ENCODE data around the gene GJA5.
A peak's percentile ranks its signal among the peaks of the same experiment; 100 is the strongest.

GJA5 gene

GRCh38 chr1:147760481-147761260 lies at the start of gene GJA5:
TSS of gene GJA5 (minus strand) at chr1:147760602. CDS start at chr1:147759238, 1,364 bp downstream.
- H3K4me3 ChIP-seq (replicated peaks in 1 of 2; ENCODE audit: low read depth in 2 of 2, low read length in 2 of 2), result no peak within 1 kb of the TSS
- TF ChIP-seq, protein P1, sequence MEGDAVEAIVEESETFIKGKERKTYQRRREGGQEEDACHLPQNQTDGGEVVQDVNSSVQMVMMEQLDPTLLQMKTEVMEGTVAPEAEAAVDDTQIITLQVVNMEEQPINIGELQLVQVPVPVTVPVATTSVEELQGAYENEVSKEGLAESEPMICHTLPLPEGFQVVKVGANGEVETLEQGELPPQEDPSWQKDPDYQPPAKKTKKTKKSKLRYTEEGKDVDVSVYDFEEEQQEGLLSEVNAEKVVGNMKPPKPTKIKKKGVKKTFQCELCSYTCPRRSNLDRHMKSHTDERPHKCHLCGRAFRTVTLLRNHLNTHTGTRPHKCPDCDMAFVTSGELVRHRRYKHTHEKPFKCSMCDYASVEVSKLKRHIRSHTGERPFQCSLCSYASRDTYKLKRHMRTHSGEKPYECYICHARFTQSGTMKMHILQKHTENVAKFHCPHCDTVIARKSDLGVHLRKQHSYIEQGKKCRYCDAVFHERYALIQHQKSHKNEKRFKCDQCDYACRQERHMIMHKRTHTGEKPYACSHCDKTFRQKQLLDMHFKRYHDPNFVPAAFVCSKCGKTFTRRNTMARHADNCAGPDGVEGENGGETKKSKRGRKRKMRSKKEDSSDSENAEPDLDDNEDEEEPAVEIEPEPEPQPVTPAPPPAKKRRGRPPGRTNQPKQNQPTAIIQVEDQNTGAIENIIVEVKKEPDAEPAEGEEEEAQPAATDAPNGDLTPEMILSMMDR (IDR thresholded peaks at IDR 0.05; ENCODE audit: low read depth, low read length), result no peak
- DNase-seq (ENCODE audit: low read depth in 2 of 2), result no peak

GRCh38 chr1:147809236-147809635 lies 48.8 kb upstream of the GJA5 start:
- H3K4me3 ChIP-seq (replicated peaks in 1 of 2; ENCODE audit: low read depth in 2 of 2, low read length in 2 of 2), result no peak overlapping the region
- DNase-seq (ENCODE audit: low read depth in 2 of 2), result no peak
- TF ChIP-seq, protein P1 (IDR thresholded peaks at IDR 0.05; ENCODE audit: low read depth, low read length), result no peak

DNA sequence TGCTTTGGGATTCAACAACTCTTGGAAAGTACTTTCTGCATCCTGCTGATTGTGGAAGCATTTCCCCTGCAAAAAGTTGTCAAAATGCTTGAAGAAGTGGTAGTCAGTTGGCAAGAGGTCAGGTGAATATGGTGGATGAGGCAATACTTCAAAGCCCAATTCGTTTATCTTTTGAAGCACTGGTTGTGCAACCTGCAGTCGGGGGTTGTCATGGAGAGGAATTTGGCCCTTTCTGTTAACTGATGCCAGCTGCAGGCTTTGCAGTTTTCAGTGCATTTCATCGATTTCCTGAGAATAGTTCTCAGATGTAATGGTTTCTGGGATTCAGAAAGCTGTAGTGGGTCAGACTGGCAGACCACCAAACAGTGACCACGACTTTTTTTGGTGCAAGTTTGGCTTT lies 47.6 kb upstream of the GJA5 start:
- peak; percentile 39 to 67 for DNase-seq (ENCODE audit: low read depth in 2 of 2)

GRCh38 chr1:147807405-147807804 lies 47.0 kb upstream of the GJA5 start:
- DNase-seq (ENCODE audit: low read depth in 2 of 2), result no peak
- TF ChIP-seq, protein P1 (IDR thresholded peaks at IDR 0.05; ENCODE audit: low read depth, low read length), result no peak
- H3K4me3 ChIP-seq (replicated peaks in 1 of 2; ENCODE audit: low read depth in 2 of 2, low read length in 2 of 2), result no peak overlapping the region

More for the DNA sequence above, 47.6 kb upstream of the GJA5 start:
- H3K4me3 ChIP-seq (replicated peaks in 1 of 2; ENCODE audit: low read depth in 2 of 2, low read length in 2 of 2), result no peak overlapping the region
- TF ChIP-seq, protein P1 (IDR thresholded peaks at IDR 0.05; ENCODE audit: low read depth, low read length), result no peak

DNA sequence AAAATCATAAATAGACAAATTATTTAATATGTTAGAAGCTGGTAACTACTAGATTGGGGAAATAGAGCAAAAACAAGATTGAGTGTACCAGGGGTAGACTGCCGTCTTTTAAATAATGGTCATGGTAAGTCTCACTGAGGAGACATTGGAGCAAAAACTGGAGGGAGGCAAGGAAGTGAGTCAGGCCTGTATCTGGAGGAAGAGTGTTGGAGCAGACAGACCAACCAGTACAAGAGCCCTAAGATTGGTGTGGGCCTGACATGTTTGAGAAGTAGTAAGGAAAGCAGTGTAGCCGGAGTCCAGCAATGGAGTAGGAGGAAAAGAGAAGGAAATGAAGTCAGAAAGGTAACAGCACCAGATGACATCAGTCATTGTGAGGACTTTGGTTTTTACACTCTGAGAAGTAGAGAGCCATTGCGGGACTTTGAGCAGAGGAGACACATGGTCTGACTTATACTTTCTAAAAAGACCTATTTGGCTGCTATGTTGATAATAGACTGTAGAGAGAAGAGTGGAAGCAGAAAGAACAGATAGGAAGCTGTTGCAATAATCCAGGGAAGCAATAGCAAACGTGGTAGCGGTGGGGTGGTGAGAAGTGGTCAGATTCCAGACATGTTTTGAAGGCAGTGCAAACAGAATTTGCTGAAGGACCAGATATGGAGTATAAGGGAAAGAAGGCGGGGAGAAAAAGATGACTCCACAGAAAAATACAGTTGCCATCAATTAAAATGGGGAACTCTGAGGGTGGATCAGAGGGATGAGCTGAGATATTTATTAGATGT lies 44.7 kb upstream of the GJA5 start:
- peak in 1 of 2 donors; percentile 15 for DNase-seq (ENCODE audit: low read depth in 2 of 2)
- TF ChIP-seq, protein P1 (IDR thresholded peaks at IDR 0.05; ENCODE audit: low read depth, low read length), result no peak
- H3K4me3 ChIP-seq (replicated peaks in 1 of 2; ENCODE audit: low read depth in 2 of 2, low read length in 2 of 2), result no peak overlapping the region

GRCh38 chr1:147800804-147801203 lies 40.4 kb upstream of the GJA5 start:
- TF ChIP-seq, protein P1 (IDR thresholded peaks at IDR 0.05; ENCODE audit: low read depth, low read length), result no peak
- H3K4me3 ChIP-seq (replicated peaks in 1 of 2; ENCODE audit: low read depth in 2 of 2, low read length in 2 of 2), result no peak overlapping the region
- DNase-seq (ENCODE audit: low read depth in 2 of 2), result peak in 1 of 2 donors; percentile 61
